ENCODE data around the gene CSNK2B. TPM values are rescaled to one million over a fixed set of nuclear protein-coding genes. Genes with fewer than 3 reads are reported as not detected.

Gene CSNK2B
- total RNA-seq, 4 donors from 2014 or later = 132 to 188 (median 153) TPM

GRCh38 chr6:31634969-31635575, 30.8 kb upstream of the CSNK2B start:
- intact Hi-C loops (cut with DNase I) = no loop called here
- TF ChIP-seq POLR2A (IDR thresholded peaks at IDR 0.05; ENCODE audit: low read depth) = no peak
- TF ChIP-seq EP300 (IDR thresholded peaks at IDR 0.05) = no peak
- no peak for TF ChIP-seq CTCF (IDR thresholded peaks at IDR 0.05)
- no peak for TF ChIP-seq POLR2AphosphoS5 (IDR thresholded peaks at IDR 0.05)
- Histone ChIP-seq H3K27ac (replicated peaks in 1 of 4) (no peak overlapping the region), H3K27me3 (no peaks in the 10 kb centered on the region), H3K36me3 (peaks cover 73 to 100% (median 99%) of the 10 kb centered on the region in 4 donors), H3K4me3 (no peak overlapping the region), H3K4me1 (peaks cover 0 to 5% (median 2%) of the 10 kb centered on the region in 4 donors), H3K9me3 (no peaks in the 10 kb centered on the region)
- WGBS = 85% methylated on average over 11 of the region's 11 CpGs
- no peak for DNase-seq (ENCODE audit: extremely low spot score)

- Histone ChIP-seq H3K4me3 (no peak overlapping the region), H3K36me3 (peaks cover 76 to 100% (median 99%) of the 10 kb centered on the region in 4 donors), H3K9me3 (no peaks in the 10 kb centered on the region), H3K4me1 (peaks cover 0 to 5% (median 2%) of the 10 kb centered on the region in 4 donors), H3K27ac (replicated peaks in 1 of 4) (peak overlapping the region in 1 of 4 donors; percentile 31), H3K27me3 (no peaks in the 10 kb centered on the region)
- intact Hi-C loops (cut with DNase I) = no loop called here
- no peak for DNase-seq (ENCODE audit: extremely low spot score)
- TF ChIP-seq POLR2A (IDR thresholded peaks at IDR 0.05; ENCODE audit: low read depth) (no peak), POLR2AphosphoS5 (IDR thresholded peaks at IDR 0.05) (peak in 1 of 2 donors; percentile 9)
- WGBS = 77% methylated on average over 24 of the region's 27 CpGs
Measured at GRCh38 chr6:31636698-31637596, 28.9 kb upstream of the CSNK2B start.

GRCh38 chr6:31639043-31639442, 26.8 kb upstream of the CSNK2B start:
- no peaks in the 10 kb centered on the region for H3K27me3 ChIP-seq
- no peaks in the 10 kb centered on the region for H3K9me3 ChIP-seq
- no peaks in the 10 kb centered on the region for H3K4me1 ChIP-seq
- TF ChIP-seq EP300 (IDR thresholded peaks at IDR 0.05) = no peak
- TF ChIP-seq POLR2AphosphoS5 (IDR thresholded peaks at IDR 0.05) = no peak
- TF ChIP-seq POLR2A (IDR thresholded peaks at IDR 0.05; ENCODE audit: low read depth) = no peak
- TF ChIP-seq CTCF (IDR thresholded peaks at IDR 0.05) = no peak
- no peak for DNase-seq (ENCODE audit: extremely low spot score)
- H3K4me3 ChIP-seq = no peak overlapping the region
- H3K36me3 ChIP-seq = peaks cover 94 to 100% (median 99%) of the 10 kb centered on the region in 4 donors
- WGBS = 78% methylated on average over 9 of the region's 9 CpGs
- H3K27ac ChIP-seq (replicated peaks in 1 of 4) = no peak overlapping the region
- intact Hi-C loops (cut with DNase I) = no loop called here

GRCh38 chr6:31639449-31639861, 26.4 kb upstream of the CSNK2B start:
- H3K4me3 ChIP-seq = no peak overlapping the region
- DNase-seq (ENCODE audit: extremely low spot score) = no peak
- H3K4me1 ChIP-seq = no peaks in the 10 kb centered on the region
- H3K27ac ChIP-seq (replicated peaks in 1 of 4) = no peak overlapping the region
- 49% methylated on average over 4 of the region's 10 CpGs for WGBS
- no peaks in the 10 kb centered on the region for H3K9me3 ChIP-seq
- TF ChIP-seq EP300 (IDR thresholded peaks at IDR 0.05) = no peak
- no peaks in the 10 kb centered on the region for H3K27me3 ChIP-seq
- peaks cover 97 to 100% (median 99%) of the 10 kb centered on the region in 4 donors for H3K36me3 ChIP-seq
- intact Hi-C loops (cut with DNase I) = no loop called here

GRCh38 chr6:31640612-31641011, 25.3 kb upstream of the CSNK2B start:
- H3K27ac ChIP-seq (replicated peaks in 1 of 4) = no peak overlapping the region
- WGBS = 93% methylated on average over 6 of the region's 6 CpGs

More at GRCh38 chr6:31640612-31641011, 25.3 kb upstream of the CSNK2B start:
- Histone ChIP-seq H3K27me3 (no peaks in the 10 kb centered on the region), H3K4me1 (no peaks in the 10 kb centered on the region), H3K36me3 (peaks cover 97 to 100% (median 100%) of the 10 kb centered on the region in 4 donors), H3K9me3 (no peaks in the 10 kb centered on the region), H3K4me3 (no peak overlapping the region)
- intact Hi-C loops (cut with DNase I) = no loop called here
- DNase-seq (ENCODE audit: extremely low spot score) = no peak
- TF ChIP-seq CTCF (IDR thresholded peaks at IDR 0.05) (no peak), POLR2AphosphoS5 (IDR thresholded peaks at IDR 0.05) (no peak), POLR2A (IDR thresholded peaks at IDR 0.05; ENCODE audit: low read depth) (no peak), EP300 (IDR thresholded peaks at IDR 0.05) (no peak)
